ENCODE measurements around the gene KIF4A. TPM values are rescaled to one million over a fixed set of nuclear protein-coding genes. Genes with fewer than 3 reads are reported as not detected.
"Not testable (repeated sequence)": the region's sequence is repeated elsewhere in the genome, so short reads cannot be mapped to it uniquely, and the experiment has no call there.

KIF4A gene
- total RNA-seq, 2 donors from 2014 or later = 0.73 to 1.3 TPM

DNA sequence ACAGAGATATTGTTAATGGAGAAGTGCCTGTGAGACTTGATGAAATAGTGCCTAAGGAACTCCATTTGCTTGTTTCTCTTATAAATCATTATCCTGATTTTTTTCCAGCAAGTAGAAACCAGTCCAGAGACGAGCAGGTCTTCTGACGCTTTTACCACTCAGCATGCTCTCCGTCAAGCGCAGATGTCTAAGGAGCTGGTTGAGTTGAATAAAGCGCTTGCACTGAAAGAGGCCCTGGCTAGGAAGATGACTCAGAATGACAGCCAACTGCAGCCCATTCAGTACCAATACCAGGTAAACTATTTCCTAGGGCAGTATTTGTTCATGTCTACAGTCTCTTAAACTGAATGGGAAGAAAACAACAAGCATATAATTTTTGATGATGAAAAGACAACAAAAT is 63.6 kb downstream of the KIF4A start:
- intact Hi-C loops (cut with DNase I) = no loop called here
- no peaks in the 10 kb centered on the region for H3K9me3 ChIP-seq
- no peak overlapping the region for H3K4me3 ChIP-seq
- no peaks in the 10 kb centered on the region for H3K36me3 ChIP-seq
- H3K27me3 ChIP-seq (replicated peaks; ENCODE audit: insufficient read depth) = no peaks in the 10 kb centered on the region
- H3K27ac ChIP-seq = no peak overlapping the region
- 85% methylated on average over 5 of the region's 5 CpGs for WGBS
- no peaks in the 10 kb centered on the region for H3K4me1 ChIP-seq (replicated peaks)
- TF ChIP-seq POLR2A (IDR thresholded peaks at IDR 0.05) (no peak), POLR2AphosphoS5 (IDR thresholded peaks at IDR 0.05) (no peak)
- TF ChIP-seq, protein P1, sequence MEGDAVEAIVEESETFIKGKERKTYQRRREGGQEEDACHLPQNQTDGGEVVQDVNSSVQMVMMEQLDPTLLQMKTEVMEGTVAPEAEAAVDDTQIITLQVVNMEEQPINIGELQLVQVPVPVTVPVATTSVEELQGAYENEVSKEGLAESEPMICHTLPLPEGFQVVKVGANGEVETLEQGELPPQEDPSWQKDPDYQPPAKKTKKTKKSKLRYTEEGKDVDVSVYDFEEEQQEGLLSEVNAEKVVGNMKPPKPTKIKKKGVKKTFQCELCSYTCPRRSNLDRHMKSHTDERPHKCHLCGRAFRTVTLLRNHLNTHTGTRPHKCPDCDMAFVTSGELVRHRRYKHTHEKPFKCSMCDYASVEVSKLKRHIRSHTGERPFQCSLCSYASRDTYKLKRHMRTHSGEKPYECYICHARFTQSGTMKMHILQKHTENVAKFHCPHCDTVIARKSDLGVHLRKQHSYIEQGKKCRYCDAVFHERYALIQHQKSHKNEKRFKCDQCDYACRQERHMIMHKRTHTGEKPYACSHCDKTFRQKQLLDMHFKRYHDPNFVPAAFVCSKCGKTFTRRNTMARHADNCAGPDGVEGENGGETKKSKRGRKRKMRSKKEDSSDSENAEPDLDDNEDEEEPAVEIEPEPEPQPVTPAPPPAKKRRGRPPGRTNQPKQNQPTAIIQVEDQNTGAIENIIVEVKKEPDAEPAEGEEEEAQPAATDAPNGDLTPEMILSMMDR (IDR thresholded peaks at IDR 0.05) = no peak
- no peak for DNase-seq (ENCODE audit: low spot score)

DNA sequence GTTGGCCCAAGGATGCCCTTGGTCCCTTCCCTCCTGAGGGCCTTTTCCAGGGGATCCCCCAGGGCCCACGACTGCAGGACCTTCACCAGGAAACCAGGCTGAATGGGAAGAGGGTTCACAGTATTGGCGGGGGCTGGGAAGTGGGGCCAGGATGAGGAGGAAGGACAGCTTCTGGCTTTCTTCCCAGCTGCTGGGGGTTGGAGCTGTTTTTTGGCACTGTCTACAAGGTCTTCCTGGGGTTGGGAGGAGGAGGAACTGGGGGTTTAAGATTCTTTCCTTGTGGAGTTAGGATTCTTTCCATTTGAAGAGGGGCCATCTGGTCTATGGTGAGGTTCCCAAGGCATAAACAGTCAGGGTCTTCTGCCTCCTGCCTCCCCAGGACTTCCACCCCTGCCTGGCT is 64.8 kb downstream of the KIF4A start:
- Histone ChIP-seq H3K27me3 (replicated peaks; ENCODE audit: insufficient read depth) (no peaks in the 10 kb centered on the region), H3K27ac (no peak overlapping the region), H3K4me3 (no peak overlapping the region), H3K4me1 (replicated peaks) (no peaks in the 10 kb centered on the region), H3K9me3 (no peaks in the 10 kb centered on the region), H3K36me3 (no peaks in the 10 kb centered on the region)
- TF ChIP-seq POLR2A (IDR thresholded peaks at IDR 0.05) (no peak), POLR2AphosphoS5 (IDR thresholded peaks at IDR 0.05) (no peak)
- TF ChIP-seq, protein P1 (IDR thresholded peaks at IDR 0.05) = no peak
- intact Hi-C loops (cut with DNase I) = no loop called here
- WGBS = no CpG with 5 or more reads among the region's 2 CpGs
- DNase-seq (ENCODE audit: low spot score) = no peak

DNA sequence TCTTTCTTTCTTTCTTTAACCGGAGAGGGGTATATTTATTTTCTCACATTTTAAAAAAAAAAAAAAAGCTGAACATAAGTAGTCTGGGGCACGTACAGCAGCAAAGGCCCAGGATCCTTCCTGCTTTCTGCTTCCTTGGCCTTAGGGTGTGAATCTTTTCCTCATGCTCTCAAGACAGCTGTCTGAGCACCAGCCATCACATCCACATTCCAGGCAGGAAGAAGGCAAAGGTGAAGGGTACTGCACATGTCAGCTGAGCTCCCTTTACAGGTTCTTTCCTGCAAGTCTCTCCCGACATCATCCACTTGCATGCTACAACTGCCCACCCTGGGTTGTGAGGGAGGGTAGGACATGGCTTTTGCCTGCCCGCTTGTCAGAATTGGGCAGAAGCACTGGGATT is 69.6 kb downstream of the KIF4A start:
- DNase-seq (ENCODE audit: low spot score) = no peak
- H3K36me3 ChIP-seq = no peaks in the 10 kb centered on the region
- no peak overlapping the region for H3K27ac ChIP-seq
- TF ChIP-seq POLR2A (IDR thresholded peaks at IDR 0.05) (no peak), POLR2AphosphoS5 (IDR thresholded peaks at IDR 0.05) (no peak)
- TF ChIP-seq, protein P1 (IDR thresholded peaks at IDR 0.05) = no peak
- intact Hi-C loops (cut with DNase I) = no loop called here
- no peaks in the 10 kb centered on the region for H3K27me3 ChIP-seq (replicated peaks; ENCODE audit: insufficient read depth)
- H3K4me3 ChIP-seq = no peak overlapping the region
- no peaks in the 10 kb centered on the region for H3K9me3 ChIP-seq
- WGBS = 98% methylated on average over 4 of the region's 4 CpGs
- no peaks in the 10 kb centered on the region for H3K4me1 ChIP-seq (replicated peaks)

DNA sequence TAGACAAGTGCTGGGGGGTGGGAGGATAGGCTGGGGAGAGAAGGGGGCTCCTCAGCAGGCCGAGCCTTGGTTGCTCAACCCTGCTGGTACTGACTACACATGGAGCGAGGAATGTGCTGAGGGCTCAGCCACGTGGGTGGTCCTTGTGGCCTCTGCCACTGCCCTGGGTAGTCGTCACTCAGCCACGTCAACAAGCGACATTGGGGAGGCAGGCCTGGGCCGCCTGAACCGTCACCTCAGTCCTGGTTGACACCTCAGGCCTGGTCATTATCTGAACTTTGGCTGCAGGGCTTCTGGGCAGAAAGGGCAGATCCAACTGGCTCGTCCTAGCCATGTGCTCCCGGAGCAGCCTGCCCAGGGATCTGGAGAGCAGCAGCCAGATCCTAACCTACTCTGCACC is 70.5 kb downstream of the KIF4A start:
- 88% methylated on average over 9 of the region's 10 CpGs for WGBS
- Histone ChIP-seq H3K27me3 (replicated peaks; ENCODE audit: insufficient read depth) (no peaks in the 10 kb centered on the region), H3K4me3 (no peak overlapping the region), H3K4me1 (replicated peaks) (no peaks in the 10 kb centered on the region), H3K27ac (no peak overlapping the region), H3K9me3 (no peaks in the 10 kb centered on the region), H3K36me3 (no peaks in the 10 kb centered on the region)
- TF ChIP-seq POLR2A (IDR thresholded peaks at IDR 0.05) (no peak), POLR2AphosphoS5 (IDR thresholded peaks at IDR 0.05) (no peak)
- TF ChIP-seq, protein P1 (IDR thresholded peaks at IDR 0.05) = no peak
- intact Hi-C loops (cut with DNase I) = no loop called here
- DNase-seq (ENCODE audit: low spot score) = no peak

DNA sequence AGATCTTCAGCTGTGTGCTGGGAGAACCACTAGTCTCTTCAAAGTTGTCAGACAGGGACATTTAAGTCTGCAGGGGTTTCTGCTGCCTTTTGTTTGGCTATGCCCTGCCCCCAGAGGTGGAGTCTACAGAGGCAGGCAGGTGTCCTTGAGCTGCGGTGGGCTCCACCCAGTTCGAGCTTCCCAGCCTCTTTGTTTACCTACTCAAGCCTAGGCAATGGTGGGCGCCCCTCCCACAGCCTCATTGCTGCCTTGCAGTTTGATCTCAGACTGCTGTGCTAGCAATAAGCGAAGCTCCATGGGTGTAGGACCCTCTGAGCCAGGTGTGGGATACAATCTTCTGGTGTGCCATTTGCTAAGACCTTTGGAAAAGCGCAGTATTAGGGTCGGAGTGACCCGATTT is 78.8 kb downstream of the KIF4A start:
- intact Hi-C loops (cut with DNase I); H3K36me3 ChIP-seq; H3K27ac ChIP-seq; H3K27me3 ChIP-seq (replicated peaks; ENCODE audit: insufficient read depth); H3K4me1 ChIP-seq (replicated peaks); H3K9me3 ChIP-seq; H3K4me3 ChIP-seq; DNase-seq (ENCODE audit: low spot score): not testable (repeated sequence)
- 80% methylated on average over 7 of the region's 7 CpGs for WGBS

Data from prostate gland (tissue), 2 donors.